ENCODE results near the gene FBRS.

Gene FBRS

DNA sequence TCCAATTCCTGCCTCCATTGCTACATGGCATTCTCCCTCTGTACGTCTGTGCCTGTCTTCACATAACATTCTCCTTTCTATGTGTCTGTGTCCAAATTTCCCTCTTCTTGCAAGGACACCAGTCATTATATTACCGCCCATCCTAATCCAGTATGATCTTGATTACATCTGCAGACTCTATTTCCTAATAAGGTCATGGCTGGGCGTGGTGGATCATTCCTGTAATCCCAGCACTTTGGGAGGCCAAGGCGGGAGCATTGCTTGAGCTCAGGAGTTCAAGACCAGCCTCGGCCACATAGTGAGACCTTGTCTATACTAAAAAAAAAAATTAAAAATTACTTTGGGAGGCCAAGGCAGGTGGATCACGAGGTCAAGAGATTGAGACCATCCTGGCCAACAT, 12.5 kb upstream of the FBRS start:
- DNase-seq = no peak

DNA sequence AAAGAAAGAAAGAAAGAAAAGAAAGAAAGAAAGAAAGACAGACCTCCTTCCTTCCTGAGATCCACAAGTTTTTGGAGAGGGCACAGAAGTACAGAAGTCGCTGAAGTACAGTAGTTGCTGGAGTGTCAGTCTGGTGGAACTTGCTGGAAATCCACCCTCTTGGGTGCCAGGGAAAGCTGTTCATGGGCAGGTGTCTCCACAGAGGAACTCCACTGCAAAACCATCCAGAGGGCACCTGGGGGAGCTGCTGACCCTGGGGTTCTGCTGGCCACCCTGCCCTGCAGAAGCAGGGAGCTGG, 11.0 kb upstream of the FBRS start:
- DNase-seq = no peak

DNA sequence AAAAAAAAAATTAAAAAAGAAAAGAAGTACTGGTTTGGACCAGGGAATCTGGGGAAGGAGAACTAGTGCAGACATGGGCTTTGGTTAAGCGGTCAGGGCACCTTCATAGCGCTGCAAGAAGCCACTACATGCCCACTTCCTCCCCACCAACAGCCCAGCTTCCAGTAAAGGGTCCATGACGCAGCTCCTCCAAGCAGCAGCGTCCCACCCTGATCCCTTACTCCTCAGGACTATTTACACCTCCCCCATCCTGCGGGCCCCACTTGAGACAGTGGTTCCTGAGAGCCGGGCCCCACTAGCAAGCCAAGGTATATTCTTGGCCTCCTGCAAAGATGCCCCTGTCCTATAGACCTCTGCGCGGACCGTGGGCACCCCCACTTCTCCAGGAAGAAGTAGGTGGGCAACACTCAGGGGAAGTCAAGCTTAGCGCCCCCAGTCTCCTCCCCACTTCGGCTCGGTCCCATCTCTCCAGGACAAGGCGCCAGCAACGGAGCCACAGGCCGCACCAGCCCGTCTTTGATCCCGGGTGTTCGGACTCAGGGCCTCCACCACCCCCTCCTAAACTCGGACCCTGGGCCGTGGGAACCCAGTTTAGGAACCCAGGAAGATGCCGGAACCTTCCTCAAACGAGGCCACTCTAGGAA, 8.4 kb upstream of the FBRS start:
- DNase-seq = no peak

DNA sequence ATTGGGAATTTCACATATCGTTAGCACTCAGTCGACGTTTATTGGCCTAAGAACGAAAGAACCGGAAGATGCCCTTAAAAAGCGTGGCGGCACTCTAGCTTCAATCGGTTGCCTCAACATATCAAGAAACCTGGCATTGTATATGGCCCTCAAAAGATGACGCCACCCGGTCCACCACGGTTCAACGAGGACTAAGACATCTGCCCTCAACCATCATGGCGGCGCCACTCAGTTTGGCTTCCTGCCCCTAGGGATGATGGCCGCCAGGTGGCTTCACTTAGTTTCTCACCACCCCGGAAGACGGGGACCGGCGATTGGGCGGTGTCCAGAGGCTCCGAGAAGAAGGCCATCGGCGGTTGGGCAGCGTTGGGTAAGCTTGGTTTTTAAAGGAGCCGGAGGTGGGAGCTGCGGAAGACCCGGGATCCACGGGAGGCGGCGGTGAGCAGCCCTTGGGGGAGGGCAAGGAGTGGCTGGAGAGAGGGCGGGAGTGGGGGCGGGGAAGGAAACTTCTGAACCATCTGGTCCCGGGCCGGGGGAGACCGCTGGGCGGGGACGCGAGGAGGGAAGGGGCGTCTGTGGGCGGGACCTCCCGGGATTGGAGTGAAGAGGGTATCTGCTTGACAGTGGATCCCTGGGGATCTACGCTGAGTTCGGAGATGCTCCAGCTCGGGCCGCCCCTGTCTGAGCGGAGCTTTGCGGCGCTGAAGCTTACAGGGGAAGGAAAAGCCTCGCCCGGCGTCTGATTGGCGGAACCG, 7.7 kb upstream of the FBRS start, which contains the start of gene PRR14:
TSS of gene PRR14 (plus strand) at position 592 of the 755 bp plus-strand sequence. CDS start 686 bp downstream, outside the sequence.
- peak; percentile 99 for DNase-seq

DNA sequence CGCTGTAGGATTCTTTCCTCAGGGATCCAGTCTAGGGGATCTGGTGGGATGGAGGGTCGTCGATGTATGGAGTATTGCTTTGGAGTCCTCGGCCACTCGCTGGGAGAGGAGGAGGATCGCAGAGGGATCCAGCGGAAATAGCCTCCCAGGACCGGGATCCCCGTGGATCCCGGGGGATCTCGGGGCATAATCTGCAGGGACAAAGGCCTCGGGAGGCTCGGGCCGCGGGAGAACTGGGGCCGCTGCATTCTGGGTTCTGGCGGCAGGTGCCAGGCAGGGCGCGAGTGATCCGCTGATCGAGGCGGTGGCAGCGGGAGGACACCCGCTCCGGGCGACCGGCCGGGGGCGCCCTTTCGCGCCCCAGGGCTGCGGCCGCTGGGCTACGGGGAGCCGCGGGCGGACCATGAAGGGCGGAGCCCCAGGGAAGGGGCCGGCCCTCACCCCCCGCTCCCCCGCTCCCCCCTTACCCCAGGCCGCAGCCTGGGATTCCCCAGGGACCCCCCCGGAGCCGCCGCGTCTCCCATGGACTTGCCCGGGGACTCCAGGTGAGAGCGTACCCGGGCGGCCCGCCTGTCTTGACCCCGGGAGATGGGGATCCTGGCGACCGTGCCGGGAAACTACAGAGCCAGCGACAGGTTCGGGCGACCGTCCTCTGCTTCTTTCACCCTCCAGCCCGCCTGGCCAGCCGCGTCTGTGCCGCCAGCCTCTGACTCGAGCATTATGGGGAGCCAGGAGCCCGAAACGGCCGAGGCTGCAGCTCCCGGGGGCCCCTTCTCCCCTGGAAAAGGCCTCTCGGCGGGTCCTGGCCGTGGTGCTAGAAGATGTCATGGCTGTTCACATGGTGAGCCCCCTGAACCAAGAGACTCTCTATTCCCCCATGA, 6.9 kb upstream of the FBRS start:
- DNase-seq = peak; percentile 82

DNA sequence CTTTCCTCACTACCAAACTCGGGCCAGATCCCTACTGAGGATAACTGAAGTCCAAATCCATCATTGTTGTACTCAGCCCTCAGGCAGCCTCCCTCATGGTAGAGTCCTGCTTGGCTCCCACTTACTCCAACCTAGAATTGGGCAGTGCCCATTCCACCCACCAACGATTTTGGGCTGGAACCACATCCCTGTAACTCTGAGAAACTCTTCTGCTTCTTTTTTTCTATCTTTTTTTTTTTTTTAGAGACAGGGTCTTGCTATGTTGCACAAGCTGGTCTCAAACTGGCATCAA, 6.3 kb upstream of the FBRS start:
- DNase-seq = no peak

DNA sequence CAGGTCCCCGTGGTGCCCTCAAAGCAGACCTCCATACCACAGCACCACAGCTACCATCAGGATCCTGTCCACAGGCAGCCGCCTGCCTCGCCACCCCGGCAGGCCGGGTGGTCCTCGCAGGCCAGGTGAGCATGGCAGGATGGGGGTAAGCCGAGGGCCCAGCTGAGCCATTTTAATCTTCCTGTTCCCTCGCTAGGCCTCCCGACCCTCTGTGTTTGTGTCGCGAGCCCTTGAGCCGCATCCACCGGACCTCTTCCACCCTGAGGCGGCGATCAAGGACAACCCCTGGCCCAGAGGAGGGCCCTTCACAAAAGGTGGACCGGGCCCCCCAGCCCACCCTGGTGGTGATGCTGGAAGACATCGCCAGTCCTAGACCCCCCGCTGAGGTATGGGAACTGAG, 5.5 kb upstream of the FBRS start:
- DNase-seq = no peak

DNA sequence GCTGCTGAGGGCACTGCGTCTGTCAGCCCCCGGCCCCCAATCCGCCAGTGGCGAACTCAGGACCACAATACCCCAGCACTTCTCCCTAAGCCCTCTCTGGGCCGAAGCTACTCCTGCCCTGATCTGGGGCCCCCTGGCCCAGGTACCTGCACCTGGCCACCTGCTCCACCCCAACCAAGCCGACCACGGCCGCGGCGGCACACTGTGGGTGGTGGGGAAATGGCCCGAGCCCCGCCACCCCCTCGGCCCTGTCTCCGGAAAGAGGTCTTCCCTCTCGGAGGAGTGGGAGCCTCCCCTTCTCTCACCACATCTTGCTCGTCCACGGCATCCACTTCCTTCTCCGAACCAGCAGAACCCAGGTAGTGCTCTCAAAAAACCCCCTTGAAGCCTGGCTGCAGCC, 3.4 kb upstream of the FBRS start:
- no peak for DNase-seq

DNA sequence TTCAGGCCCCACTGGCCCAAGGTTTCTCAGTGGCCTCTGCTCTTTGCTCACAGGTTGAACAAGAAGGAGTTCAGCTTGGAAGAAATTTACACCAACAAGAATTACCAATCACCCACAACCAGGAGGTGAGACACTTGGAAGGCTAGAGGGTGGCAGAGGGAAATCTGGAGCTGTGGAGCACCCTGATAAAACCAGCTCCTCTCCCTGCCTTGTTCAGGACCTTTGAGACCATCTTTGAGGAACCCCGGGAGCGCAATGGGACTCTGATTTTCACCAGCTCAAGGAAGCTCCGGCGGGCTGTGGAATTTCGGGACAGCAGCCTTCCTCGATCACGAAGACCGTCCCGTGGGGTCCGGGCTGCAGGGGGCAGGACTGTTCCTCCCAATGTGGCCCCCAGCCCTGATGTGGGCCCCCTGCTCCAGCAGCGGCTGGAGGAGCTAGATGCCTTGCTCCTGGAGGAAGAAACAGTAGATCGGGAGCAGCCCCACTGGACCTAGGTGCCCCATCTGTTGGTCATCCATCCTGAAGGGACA, 2.4 kb upstream of the FBRS start:
- DNase-seq = no peak

DNA sequence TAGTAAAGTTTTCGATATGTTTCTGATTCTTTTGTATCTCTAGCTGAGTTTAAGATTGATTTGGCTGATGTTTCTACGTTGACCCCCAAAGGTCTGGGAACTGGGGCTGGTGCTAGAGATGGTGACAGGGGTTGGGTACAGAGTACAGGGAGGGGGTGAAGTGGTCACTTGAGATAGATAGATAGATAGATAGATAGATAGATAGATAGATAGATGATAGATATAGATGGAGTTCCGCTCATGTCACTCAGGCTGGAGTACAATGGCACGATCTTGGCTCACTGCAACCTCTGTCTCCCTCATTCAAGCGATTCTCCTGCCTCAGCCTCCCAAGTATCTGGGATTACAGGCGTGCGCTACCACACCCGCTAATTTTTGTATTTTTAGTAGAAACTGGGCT, 1.8 kb upstream of the FBRS start:
- no peak for DNase-seq

DNA sequence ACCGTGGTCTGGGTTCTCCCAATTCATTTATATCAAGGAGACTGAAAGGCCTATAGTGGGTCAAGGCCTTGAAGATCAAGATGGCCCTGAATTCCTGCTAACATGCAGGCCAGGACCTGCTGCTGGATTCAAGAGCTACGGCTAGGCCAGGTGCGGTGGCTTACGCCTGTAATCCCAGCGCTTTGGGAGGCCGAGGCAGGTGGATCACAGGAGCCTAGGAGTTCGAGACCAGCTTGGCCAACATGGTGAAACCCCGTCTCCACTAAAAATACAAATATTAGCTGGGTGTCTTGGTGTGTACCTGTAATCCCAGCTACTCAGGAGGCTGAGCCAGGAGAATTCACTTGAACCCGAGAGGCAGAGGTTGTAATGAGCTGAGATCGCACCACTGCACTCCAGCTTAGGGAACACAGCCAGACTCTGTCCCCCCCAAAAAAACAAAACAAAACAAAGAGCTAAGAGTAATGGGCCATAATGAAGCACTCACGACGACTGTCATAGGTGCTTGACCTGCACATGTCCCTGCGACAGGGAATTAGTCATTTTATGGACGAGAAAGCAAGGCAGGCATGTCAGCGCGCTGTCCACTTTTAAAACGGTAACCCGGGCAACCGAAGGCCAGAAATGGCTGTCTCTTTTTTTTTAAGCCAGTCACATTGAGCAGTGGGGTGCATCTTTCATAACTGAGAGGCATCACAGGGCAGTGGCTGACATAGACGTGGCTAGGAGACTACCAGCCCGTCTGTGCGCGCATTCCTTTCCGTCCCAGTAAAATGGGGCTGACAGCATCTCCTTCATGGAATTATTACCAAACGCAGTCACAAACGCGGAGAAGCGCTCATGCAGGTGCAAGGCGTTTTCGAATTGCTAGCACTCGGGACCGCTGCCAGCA, 1.0 kb upstream of the FBRS start:
- no peak for DNase-seq

DNA sequence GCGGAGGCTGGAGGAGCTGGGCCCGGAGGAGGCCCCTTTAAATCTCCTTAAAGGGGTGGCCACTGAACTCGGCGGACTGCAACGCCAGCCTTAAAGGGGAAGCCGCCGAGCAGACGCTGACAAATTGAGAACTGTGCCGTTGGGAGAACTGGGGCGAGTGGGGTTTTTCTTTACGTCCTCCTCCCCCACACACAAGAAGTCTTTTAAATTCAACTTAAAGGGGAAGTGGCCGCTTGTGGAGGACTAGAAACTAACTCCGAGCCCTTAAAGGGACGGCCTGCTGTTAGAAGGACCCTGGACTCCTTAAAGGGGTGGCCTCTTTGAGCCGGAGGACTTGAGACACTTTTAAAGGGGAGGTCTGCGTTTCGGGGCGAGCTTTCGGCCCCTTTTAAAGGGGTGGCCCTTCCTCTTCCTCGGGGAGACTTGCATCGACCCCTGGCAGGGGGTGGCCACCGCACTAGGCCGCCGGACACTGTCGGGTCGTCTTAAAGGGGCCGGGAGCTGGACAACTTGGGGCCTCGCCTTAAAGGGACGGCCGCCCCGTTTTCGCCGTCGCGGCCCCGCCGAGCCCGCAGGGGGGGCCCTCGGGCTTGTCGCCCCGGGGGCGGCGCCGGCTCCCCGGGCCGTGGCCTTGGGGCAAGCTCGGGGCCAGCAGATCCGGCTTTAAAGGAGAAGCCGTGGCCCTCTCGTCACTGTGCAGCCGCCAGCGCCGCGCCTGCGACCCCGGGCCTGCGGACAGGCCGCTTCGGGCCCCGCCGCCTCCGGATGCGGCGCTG, 688 bp downstream of the FBRS start:
- no peak for DNase-seq

DNA sequence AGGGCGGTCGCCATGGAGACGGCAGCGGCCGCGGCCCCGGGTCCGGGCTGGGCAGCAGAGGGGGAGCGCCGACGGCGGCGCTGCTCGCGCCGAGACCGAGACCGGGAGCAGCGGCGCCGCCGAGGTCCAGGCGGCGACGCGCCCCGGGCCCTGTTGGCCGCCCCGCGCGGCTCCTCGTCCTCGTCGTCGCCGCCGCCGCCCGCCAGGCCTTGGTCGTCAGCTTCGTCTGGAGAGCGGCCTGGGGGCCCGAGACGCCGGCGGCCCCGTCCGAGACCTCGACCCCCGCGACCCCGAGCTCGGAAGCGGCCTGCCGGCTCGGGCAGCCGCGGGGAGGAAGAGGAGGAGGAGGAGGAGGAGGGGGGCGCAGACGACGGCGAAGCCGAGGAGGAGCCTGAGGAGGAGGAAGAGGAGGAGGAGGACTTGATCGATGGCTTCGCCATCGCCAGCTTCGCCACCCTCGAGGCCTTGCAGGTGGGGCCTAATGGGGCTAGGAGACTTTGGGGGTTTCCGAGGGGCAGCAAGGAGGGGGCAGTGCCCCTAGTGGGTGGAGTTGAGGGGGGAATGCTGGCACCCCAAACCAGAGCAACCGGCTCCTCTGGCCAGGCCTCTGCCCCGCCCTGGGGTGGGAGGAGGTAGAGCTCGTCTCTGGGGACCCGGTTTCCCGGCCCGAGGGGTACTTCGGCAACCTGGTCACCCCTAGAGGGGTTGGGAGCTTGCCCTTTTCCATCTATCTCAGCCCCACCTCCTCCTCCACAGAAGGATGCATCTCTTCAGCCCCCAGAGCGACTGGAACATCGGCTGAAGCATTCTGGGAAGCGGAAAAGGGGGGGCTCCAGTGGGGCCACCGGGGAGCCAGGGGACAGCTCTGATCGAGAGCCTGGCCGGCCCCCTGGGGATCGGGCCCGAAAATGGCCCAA, 1.5 kb downstream of the FBRS start:
- DNase-seq = peak; percentile 57

DNA sequence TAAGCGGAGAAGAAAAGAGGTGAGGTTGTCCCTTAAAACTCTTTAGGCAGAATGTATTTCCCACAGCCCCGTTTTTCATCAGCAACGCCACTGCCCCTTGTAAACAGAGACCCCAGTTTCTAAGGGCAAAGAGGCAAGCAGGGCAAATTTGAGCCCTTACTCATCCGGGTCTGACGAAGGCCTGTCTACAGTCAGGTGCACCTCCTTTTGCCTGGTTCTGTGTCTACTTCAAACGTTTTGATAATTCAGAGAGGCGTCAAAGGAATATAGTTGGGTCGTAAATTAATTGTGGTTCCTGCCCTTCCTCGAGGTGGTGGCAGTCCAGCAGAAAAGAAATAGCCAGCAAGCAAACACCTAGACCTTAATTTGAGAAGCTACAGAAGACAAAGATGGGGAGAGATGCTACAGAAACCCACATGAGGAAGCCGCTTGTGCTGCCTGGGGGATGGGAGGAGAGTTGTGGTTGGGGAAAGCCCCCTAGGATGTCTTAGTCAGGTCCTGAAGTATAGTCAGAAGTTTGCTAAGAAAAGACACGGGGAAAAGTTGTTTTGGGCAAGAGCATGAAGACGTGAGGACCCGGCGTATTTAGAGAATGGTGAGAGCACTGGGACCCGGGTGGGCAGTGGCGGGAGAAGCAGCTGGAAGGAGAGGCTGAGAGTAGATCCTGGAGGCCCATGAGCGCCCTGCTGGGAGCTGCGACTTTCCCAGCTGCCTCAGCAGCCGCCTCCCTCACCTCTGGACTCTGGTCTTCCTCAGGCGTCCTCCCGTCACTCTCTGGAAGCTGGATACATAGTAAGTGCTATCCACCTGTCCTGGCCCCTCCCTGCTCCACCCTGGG, 2.4 kb downstream of the FBRS start:
- peak; percentile 86 for DNase-seq

DNA sequence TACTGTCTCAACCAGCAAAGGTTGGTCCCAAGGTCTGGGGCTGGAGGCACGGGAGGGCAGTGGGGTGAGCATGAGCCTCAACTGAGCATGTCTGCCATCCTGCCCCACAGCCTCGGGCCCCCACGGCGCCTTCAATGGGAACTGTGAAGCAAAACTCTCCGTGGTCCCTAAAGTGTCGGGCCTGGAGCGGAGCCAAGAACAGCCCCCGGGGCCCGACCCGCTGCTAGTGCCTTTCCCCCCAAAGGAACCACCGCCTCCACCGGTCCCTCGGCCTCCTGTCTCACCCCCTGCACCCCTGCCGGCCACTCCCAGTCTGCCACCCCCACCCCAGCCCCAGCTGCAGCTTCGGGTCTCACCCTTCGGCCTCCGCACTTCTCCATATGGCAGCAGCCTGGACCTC, 4.2 kb downstream of the FBRS start:
- DNase-seq = no peak

DNA sequence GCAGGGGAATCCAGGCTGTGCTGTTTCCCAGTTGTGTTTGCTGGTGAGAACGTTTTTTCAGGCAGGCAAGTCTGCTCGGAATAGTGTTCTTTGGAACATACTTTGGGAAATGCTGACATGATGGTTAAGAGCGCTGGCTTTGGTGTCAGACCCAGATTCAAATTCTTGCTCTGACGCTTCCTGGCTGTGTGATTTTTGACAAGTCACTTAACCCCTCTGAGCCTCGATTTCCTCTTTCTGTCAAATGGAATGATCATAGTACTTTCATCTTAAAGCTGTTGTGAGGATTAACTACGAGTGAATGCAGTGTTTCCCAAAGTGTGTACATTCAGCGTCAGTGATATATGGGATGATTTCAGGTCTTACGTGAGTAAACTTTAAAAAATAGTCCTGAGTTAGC, 4.8 kb downstream of the FBRS start:
- no peak for DNase-seq

DNA sequence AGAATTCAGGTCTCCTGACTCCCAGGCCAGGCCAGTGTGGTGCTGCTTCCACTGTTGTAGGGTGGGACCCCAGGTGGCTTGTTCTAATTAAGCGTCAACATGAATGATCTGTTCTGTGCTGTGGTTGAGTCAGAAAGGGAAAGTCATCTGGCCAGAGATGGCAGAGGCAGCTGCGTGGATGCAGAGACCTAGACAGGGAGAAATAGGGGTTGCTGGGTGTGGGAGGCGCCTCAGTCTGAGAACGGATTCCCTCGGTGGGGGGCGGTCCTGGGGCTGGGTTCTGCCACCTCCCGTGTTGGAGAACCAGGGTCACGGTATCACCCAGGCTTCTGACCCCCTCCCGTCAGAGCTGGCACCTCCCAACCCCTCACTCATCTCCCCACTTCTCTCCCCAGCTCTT, 5.6 kb downstream of the FBRS start:
- no peak for DNase-seq

DNA sequence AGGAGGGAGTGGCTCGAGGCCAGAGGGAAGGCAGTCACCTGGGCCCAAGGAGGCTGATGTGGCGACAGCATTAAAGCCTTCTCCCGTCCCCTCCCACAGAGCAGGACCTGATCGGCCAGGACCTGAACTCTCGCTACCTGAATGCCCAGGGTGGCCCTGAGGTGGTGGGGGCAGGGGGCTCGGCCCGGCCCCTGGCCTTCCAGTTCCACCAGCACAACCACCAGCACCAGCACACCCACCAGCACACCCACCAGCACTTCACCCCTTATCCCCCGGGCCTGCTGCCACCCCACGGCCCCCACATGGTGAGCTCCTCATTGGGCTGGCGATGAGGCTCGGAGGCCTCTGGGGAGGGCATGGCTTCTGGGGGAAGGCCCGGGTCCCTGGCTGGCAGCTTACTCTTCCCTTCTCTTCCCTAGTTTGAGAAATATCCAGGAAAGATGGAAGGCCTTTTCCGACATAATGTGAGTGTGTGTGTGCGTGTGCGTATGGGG, 6.4 kb downstream of the FBRS start:
- no peak for DNase-seq

DNA sequence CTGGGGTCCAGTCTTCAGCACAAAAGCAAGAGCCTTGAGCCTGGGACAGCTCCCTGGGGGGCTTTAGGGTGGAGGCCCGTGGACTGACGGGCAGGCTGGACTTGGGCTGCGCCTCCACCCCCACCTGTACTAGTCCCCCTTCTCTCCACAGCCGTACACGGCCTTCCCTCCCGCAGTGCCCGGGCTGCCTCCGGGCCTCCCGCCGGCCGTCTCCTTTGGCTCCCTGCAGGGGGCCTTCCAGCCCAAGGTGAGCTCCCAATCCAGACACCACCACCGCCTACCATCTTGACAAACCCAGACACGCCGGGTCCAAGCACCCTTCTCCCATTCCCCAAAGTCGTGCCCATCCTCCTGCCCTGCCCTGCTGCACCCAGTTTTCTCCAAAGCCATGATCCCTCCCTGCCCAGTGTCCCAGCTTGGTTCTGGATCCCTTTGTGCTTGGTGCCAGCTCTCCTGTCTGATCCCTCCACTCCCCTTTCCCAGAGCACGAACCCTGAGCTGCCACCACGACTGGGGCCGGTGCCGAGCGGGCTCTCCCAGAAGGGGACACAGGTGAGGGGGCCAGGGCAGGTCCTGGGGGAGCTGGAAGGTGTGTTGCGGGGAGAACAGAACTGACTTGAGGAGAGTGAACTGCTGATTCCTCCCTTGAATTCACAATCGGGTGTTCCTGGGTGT, 7.1 kb downstream of the FBRS start:
- no peak for DNase-seq

Measured in activated naive CD4-positive, alpha-beta T cell treated with Interleukin-2 at 50 U/mL for 16 hours (primary cell).